ACC112 (cell line): ENCODE data around the gene PLEKHA7.
"Not testable (repeated sequence)": the region's sequence is repeated elsewhere in the genome, so short reads cannot be mapped to it uniquely, and the experiment has no call there.

Experiments
- H2AFZ ChIP-seq: fragments of 200-600 bp; sonication (generic); one replicate; pipeline ENCODE4 v1.6.0; 2017; ENCODE audit warnings: antibody characterized with exemption, low read length; ENCODE audit not compliant: unreplicated experiment
- H3K27ac ChIP-seq: fragments of 200-600 bp; sonication (generic); 2 replicates; pipeline ENCODE4 v1.5.1; 2014; ENCODE audit warnings: low read depth, mild to moderate bottlenecking, antibody characterized with exemption, low read length, moderate library complexity
- H3K27me3 ChIP-seq: fragments of 200-600 bp; sonication (generic); 2 replicates; pipeline ENCODE4 v1.6.1; 2014; ENCODE audit warnings: mild to moderate bottlenecking, antibody characterized with exemption, low read length, moderate library complexity, mixed read lengths; ENCODE audit not compliant: insufficient read depth
- H3K36me3 ChIP-seq: fragments of 200-600 bp; sonication (generic); 2 replicates; pipeline ENCODE4 v1.6.1; 2016; ENCODE audit warnings: mild to moderate bottlenecking, antibody characterized with exemption, low read length, moderate library complexity, mixed read lengths; ENCODE audit not compliant: insufficient read depth
- H3K4me1 ChIP-seq: fragments of 200-600 bp; sonication (generic); one replicate; pipeline ENCODE4 v1.6.1; 2016; ENCODE audit warnings: low read length, mixed read lengths; ENCODE audit not compliant: insufficient read depth, unreplicated experiment, control insufficient read depth
- H3K4me3 ChIP-seq: fragments of 200-600 bp; sonication (generic); 2 replicates; pipeline ENCODE4 v1.5.1; 2014; ENCODE audit warnings: mild to moderate bottlenecking, low read depth, low read length
- H3K79me2 ChIP-seq: fragments of 200-600 bp; sonication (generic); one replicate; pipeline ENCODE4 v1.6.0; 2016; ENCODE audit warnings: low read length; ENCODE audit not compliant: control insufficient read depth, unreplicated experiment, insufficient read depth

Gene PLEKHA7

GRCh38 chr11:16909359-16910035 lies 104.7 kb downstream of the PLEKHA7 start:
- no peak overlapping the region for H3K27ac ChIP-seq
- no peaks in the 10 kb centered on the region for H3K4me1 ChIP-seq
- H3K36me3 ChIP-seq: no peaks in the 10 kb centered on the region
- H3K79me2 ChIP-seq: no peaks in the 10 kb centered on the region
- no peak overlapping the region for H3K4me3 ChIP-seq
- peaks cover 43% of the 10 kb centered on the region for H3K27me3 ChIP-seq
- no peak overlapping the region for H2AFZ ChIP-seq

- Histone ChIP-seq H2AFZ (no peak overlapping the region), H3K36me3 (no peaks in the 10 kb centered on the region), H3K4me3 (no peak overlapping the region), H3K4me1 (peaks cover 16% of the 10 kb centered on the region), H3K27me3 (peaks cover 8% of the 10 kb centered on the region), H3K27ac (no peak overlapping the region), H3K79me2 (no peaks in the 10 kb centered on the region)
These were observed 108.8 kb downstream of the PLEKHA7 start for GRCh38 chr11:16905375-16905774.

GRCh38 chr11:16904761-16905160 lies 109.5 kb downstream of the PLEKHA7 start:
- peaks cover 16% of the 10 kb centered on the region for H3K4me1 ChIP-seq
- not testable (repeated sequence) for H3K27me3 ChIP-seq, H3K27ac ChIP-seq, H2AFZ ChIP-seq, H3K4me3 ChIP-seq, H3K79me2 ChIP-seq, H3K36me3 ChIP-seq

- H3K27ac ChIP-seq: no peak overlapping the region
- no peak overlapping the region for H2AFZ ChIP-seq
- H3K4me1 ChIP-seq: peaks cover 16% of the 10 kb centered on the region
- H3K36me3 ChIP-seq: no peaks in the 10 kb centered on the region
- no peaks in the 10 kb centered on the region for H3K27me3 ChIP-seq
- H3K4me3 ChIP-seq: no peak overlapping the region
- H3K79me2 ChIP-seq: no peaks in the 10 kb centered on the region
These were observed 111.3 kb downstream of the PLEKHA7 start for GRCh38 chr11:16902781-16903378.

GRCh38 chr11:16902182-16902581 lies 112.0 kb downstream of the PLEKHA7 start:
- Histone ChIP-seq H3K4me1 (peaks cover 16% of the 10 kb centered on the region), H3K27ac (no peak overlapping the region), H2AFZ (no peak overlapping the region), H3K36me3 (no peaks in the 10 kb centered on the region), H3K27me3 (no peaks in the 10 kb centered on the region), H3K4me3 (no peak overlapping the region), H3K79me2 (no peaks in the 10 kb centered on the region)

GRCh38 chr11:16900491-16900890 lies 113.7 kb downstream of the PLEKHA7 start:
- Histone ChIP-seq H2AFZ (no peak overlapping the region), H3K27me3 (peaks cover 12% of the 10 kb centered on the region; the same call in 1 of the 2 replicates), H3K36me3 (no peaks in the 10 kb centered on the region), H3K79me2 (no peaks in the 10 kb centered on the region), H3K4me3 (no peak overlapping the region), H3K27ac (no peak overlapping the region), H3K4me1 (peaks cover 16% of the 10 kb centered on the region)

- no peak overlapping the region for H3K27ac ChIP-seq
- H3K4me1 ChIP-seq: peaks cover 16% of the 10 kb centered on the region
- H2AFZ ChIP-seq: no peak overlapping the region
- H3K36me3 ChIP-seq: no peaks in the 10 kb centered on the region
- H3K27me3 ChIP-seq: peaks cover 12% of the 10 kb centered on the region
- no peak overlapping the region for H3K4me3 ChIP-seq
- H3K79me2 ChIP-seq: no peaks in the 10 kb centered on the region
These were observed 114.4 kb downstream of the PLEKHA7 start for GRCh38 chr11:16899708-16900303.

GRCh38 chr11:16898274-16898985 lies 115.8 kb downstream of the PLEKHA7 start:
- no peak overlapping the region for H3K4me3 ChIP-seq

GRCh38 chr11:16897470-16898061 lies 116.6 kb downstream of the PLEKHA7 start:
- Histone ChIP-seq H2AFZ (no peak overlapping the region), H3K4me3 (no peak overlapping the region), H3K4me1 (peaks cover 6% of the 10 kb centered on the region), H3K36me3 (no peaks in the 10 kb centered on the region), H3K27ac (no peak overlapping the region), H3K27me3 (peaks cover 20% of the 10 kb centered on the region), H3K79me2 (no peaks in the 10 kb centered on the region)

More at GRCh38 chr11:16898274-16898985, 115.8 kb downstream of the PLEKHA7 start:
- no peaks in the 10 kb centered on the region for H3K36me3 ChIP-seq
- H3K27ac ChIP-seq: no peak overlapping the region
- no peaks in the 10 kb centered on the region for H3K79me2 ChIP-seq
- H3K27me3 ChIP-seq: peaks cover 17% of the 10 kb centered on the region
- no peak overlapping the region for H2AFZ ChIP-seq
- H3K4me1 ChIP-seq: peaks cover 15% of the 10 kb centered on the region

GRCh38 chr11:16896729-16897469 lies 117.3 kb downstream of the PLEKHA7 start:
- no peaks in the 10 kb centered on the region for H3K79me2 ChIP-seq
- H3K36me3 ChIP-seq: no peaks in the 10 kb centered on the region
- H2AFZ ChIP-seq: no peak overlapping the region
- H3K27me3 ChIP-seq: peaks cover 20% of the 10 kb centered on the region
- H3K4me3 ChIP-seq: no peak overlapping the region
- no peak overlapping the region for H3K27ac ChIP-seq
- H3K4me1 ChIP-seq: peaks cover 5% of the 10 kb centered on the region
